Embryonic facial prominence (tissue), 1 donor: ENCODE data around the gene FBXW12.

Source experiments
- DNase-seq: peaks from one replicate; pipeline ENCODE4 v3.0.0-alpha.2; 2016; ENCODE audit errors: extremely low spot score

The FBXW12 gene

GRCh38 chr3:48422272-48422671, 50.3 kb downstream of the FBXW12 start:
- no peak for DNase-seq

- no peak for DNase-seq
These were observed 50.7 kb downstream of the FBXW12 start for GRCh38 chr3:48422681-48423080.

GRCh38 chr3:48423241-48423882, 51.3 kb downstream of the FBXW12 start:
- DNase-seq: no peak

- no peak for DNase-seq
These were observed 52.1 kb downstream of the FBXW12 start for GRCh38 chr3:48423883-48424695.

- DNase-seq: no peak
These were observed 53.3 kb downstream of the FBXW12 start for GRCh38 chr3:48425281-48425812.

- DNase-seq: no peak
These were observed 54.4 kb downstream of the FBXW12 start for GRCh38 chr3:48426401-48426909.

- DNase-seq: no peak
These were observed 55.1 kb downstream of the FBXW12 start for GRCh38 chr3:48426944-48427629.

GRCh38 chr3:48427630-48427962, 55.6 kb downstream of the FBXW12 start:
- DNase-seq: no peak

GRCh38 chr3:48428088-48428571, 56.1 kb downstream of the FBXW12 start:
- no peak for DNase-seq

GRCh38 chr3:48428572-48429316, 56.7 kb downstream of the FBXW12 start:
- no peak for DNase-seq

- no peak for DNase-seq
These were observed 57.4 kb downstream of the FBXW12 start for GRCh38 chr3:48429317-48429959.

- peak; percentile 55 for DNase-seq
These were observed 58.1 kb downstream of the FBXW12 start, which contains the start of gene PLXNB1 for GRCh38 chr3:48429960-48430707. TSS of gene PLXNB1 (minus strand) at chr3:48430086. CDS start at chr3:48424611, 5,475 bp downstream.

GRCh38 chr3:48430708-48431101, 58.7 kb downstream of the FBXW12 start:
- DNase-seq: no peak

- DNase-seq: no peak
These were observed 59.4 kb downstream of the FBXW12 start for GRCh38 chr3:48431224-48432029.

- DNase-seq: no peak
These were observed 60.7 kb downstream of the FBXW12 start for GRCh38 chr3:48432411-48433371.

GRCh38 chr3:48433472-48434118, 61.6 kb downstream of the FBXW12 start:
- no peak for DNase-seq

- DNase-seq: no peak
These were observed 62.7 kb downstream of the FBXW12 start for GRCh38 chr3:48434591-48435222.
